Tibial nerve (tissue), 3 donors: ENCODE results near the gene SPECC1.

Experiments
- CTCF ChIP-seq, 5 experiments: fragments of 200-600 bp in 3 of 5; fragments of 450-650 bp in 2 of 5; sonication (generic) in 3 of 5; IDR thresholded peaks; one replicate each; pipeline ENCODE4 v1.5.1; 2016 to 2019; ENCODE audit warnings: antibody characterized with exemption in 5 of 5, mild to moderate bottlenecking in 3 of 5, moderate library complexity in 2 of 5
- POLR2A ChIP-seq, 2 donors: fragments of 450-650 bp; IDR thresholded peaks; one replicate each; pipeline ENCODE4 v1.6.1; 2017; ENCODE audit warnings: antibody characterized with exemption in 2 of 2, mild to moderate bottlenecking in 2 of 2, moderate library complexity in 2 of 2

GRCh38 chr17:20189302-20189701 is 180.1 kb downstream of the SPECC1 start:
- TF ChIP-seq POLR2A (IDR thresholded peaks at IDR 0.05), result no peak
- no peak for TF ChIP-seq CTCF (IDR thresholded peaks at IDR 0.05)
